WERI-Rb-1 (cell line): ENCODE results near the gene DARS1.

Experiments
- DNase-seq: peaks from one replicate; pipeline ENCODE4 v3.0.0-alpha.2; 2020
- H3K27ac ChIP-seq: fragments of 250-450 bp; sonication (Bioruptor Pico); 2 replicates; pipeline ENCODE4 v1.5.1; 2020; ENCODE audit warnings: mild to moderate bottlenecking, moderate library complexity
- H3K27me3 ChIP-seq: fragments of 250-450 bp; sonication (Bioruptor Pico); 2 replicates; pipeline ENCODE4 v1.5.1; 2021; ENCODE audit warnings: mild to moderate bottlenecking, low read depth, moderate library complexity; ENCODE audit not compliant: insufficient read depth, severe bottlenecking
- H3K36me3 ChIP-seq: fragments of 250-450 bp; sonication (Bioruptor Pico); 2 replicates; pipeline ENCODE4 v1.5.1; 2020; ENCODE audit warnings: mild to moderate bottlenecking, moderate library complexity
- H3K4me3 ChIP-seq: 2 replicates; pipeline ENCODE4 v1.5.1; 2011; ENCODE audit warnings: low read depth, mild to moderate bottlenecking, control low read depth, low read length
- H3K9me3 ChIP-seq: fragments of 250-450 bp; sonication (Bioruptor Pico); 2 replicates; pipeline ENCODE4 v1.5.1; 2021; ENCODE audit warnings: mild to moderate bottlenecking, moderate library complexity; ENCODE audit not compliant: severe bottlenecking
- CTCF ChIP-seq: IDR thresholded peaks from 2 replicates; pipeline ENCODE4 v1.5.1; 2011; ENCODE audit warnings: low read depth, mild to moderate bottlenecking, control low read depth, inconsistent platforms, low read length

DARS1 gene

GRCh38 chr2:135954020-135954601 is 31.3 kb downstream of the DARS1 start:
- no peaks in the 10 kb centered on the region for H3K9me3 ChIP-seq
- no peak for DNase-seq
- no peaks in the 10 kb centered on the region for H3K27me3 ChIP-seq
- peaks cover 6% of the 10 kb centered on the region; the same call in 1 of the 2 replicates for H3K36me3 ChIP-seq
- H3K27ac ChIP-seq = no peak overlapping the region
- no peak for TF ChIP-seq CTCF
- no peak overlapping the region for H3K4me3 ChIP-seq

- H3K27ac ChIP-seq = no peak overlapping the region
- DNase-seq = no peak
Observed at GRCh38 chr2:135952891-135953290, 32.5 kb downstream of the DARS1 start.

GRCh38 chr2:135951041-135951583 is 34.3 kb downstream of the DARS1 start:
- DNase-seq = no peak
- no peaks in the 10 kb centered on the region for H3K27me3 ChIP-seq
- H3K36me3 ChIP-seq = peaks cover 6% of the 10 kb centered on the region; the same call in 1 of the 2 replicates
- no peak overlapping the region for H3K27ac ChIP-seq
- no peak for TF ChIP-seq CTCF
- H3K9me3 ChIP-seq = no peaks in the 10 kb centered on the region
- no peak overlapping the region for H3K4me3 ChIP-seq

More at GRCh38 chr2:135952891-135953290, 32.5 kb downstream of the DARS1 start:
- Histone ChIP-seq H3K27me3 (no peaks in the 10 kb centered on the region), H3K36me3 (peaks cover 6% of the 10 kb centered on the region; the same call in 1 of the 2 replicates), H3K4me3 (no peak overlapping the region), H3K9me3 (no peaks in the 10 kb centered on the region)
- no peak for TF ChIP-seq CTCF

- H3K27me3 ChIP-seq = no peaks in the 10 kb centered on the region
- H3K9me3 ChIP-seq = no peaks in the 10 kb centered on the region
- no peak for TF ChIP-seq CTCF
- no peak overlapping the region for H3K4me3 ChIP-seq
- H3K36me3 ChIP-seq = peaks cover 6% of the 10 kb centered on the region; the same call in 1 of the 2 replicates
- no peak for DNase-seq
- H3K27ac ChIP-seq = no peak overlapping the region
Observed at GRCh38 chr2:135949451-135950234, 35.8 kb downstream of the DARS1 start.

GRCh38 chr2:135948642-135949355 is 36.6 kb downstream of the DARS1 start:
- Histone ChIP-seq H3K4me3 (no peak overlapping the region), H3K9me3 (no peaks in the 10 kb centered on the region), H3K36me3 (peaks cover 6% of the 10 kb centered on the region; the same call in 1 of the 2 replicates), H3K27me3 (no peaks in the 10 kb centered on the region), H3K27ac (no peak overlapping the region)
- DNase-seq = no peak
- no peak for TF ChIP-seq CTCF
